Spleen (tissue), 7 donors: ENCODE data around the gene AGAP3.

Experiments used
- POLR2AphosphoS5 ChIP-seq, 3 donors: sonication (generic); formaldehyde crosslinking; IDR thresholded peaks; one replicate each; pipeline ENCODE4 v1.5.1; 2017; ENCODE audit warnings: antibody characterized with exemption in 3 of 3
- TF ChIP-seq, protein P1 (sequence below), 11 experiments: fragments of 200-600 bp in 7 of 11; fragments of 450-650 bp in 4 of 11; sonication (generic) in 4 of 11; IDR thresholded peaks in 8 of 11; conservative IDR thresholded peaks in 3 of 11; 1 replicate in 7 of 11; 2 replicates in 4 of 11; pipeline versions ENCODE4 v1.4.0 to v1.8.0; 2016 to 2021; ENCODE audit warnings: antibody characterized with exemption in 11 of 11, inconsistent platforms in 4 of 11, mild to moderate bottlenecking in 1 of 11
- donor health status: DM: no; HTN: no; CAD: no; lungs with moderate emphysema.
- donor health status: DM: no; HTN: no; CAD: no.
- donor health status: DM: no; HTN: no; CAD: no.

DNA sequence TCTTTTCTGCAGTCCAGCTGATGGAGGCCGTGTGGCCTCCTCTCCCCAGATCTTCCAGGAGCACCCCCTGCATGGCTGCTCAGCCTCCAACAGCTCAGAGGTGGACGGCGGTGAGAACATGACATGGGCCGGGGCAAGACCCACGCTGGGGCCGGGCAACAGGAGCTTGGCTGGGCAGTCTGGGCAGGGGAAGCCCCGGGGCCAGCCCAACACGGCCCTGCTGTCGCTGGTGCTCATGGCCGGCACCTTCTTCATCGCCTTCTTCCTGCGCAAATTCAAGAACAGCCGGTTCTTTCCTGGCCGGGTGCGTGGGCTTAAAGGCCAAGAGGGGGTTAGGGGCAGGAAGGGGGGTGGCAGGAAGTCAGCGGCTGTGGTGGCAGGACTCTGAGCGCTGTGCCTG is 12.3 kb upstream of the AGAP3 start:
- TF ChIP-seq, protein P1, sequence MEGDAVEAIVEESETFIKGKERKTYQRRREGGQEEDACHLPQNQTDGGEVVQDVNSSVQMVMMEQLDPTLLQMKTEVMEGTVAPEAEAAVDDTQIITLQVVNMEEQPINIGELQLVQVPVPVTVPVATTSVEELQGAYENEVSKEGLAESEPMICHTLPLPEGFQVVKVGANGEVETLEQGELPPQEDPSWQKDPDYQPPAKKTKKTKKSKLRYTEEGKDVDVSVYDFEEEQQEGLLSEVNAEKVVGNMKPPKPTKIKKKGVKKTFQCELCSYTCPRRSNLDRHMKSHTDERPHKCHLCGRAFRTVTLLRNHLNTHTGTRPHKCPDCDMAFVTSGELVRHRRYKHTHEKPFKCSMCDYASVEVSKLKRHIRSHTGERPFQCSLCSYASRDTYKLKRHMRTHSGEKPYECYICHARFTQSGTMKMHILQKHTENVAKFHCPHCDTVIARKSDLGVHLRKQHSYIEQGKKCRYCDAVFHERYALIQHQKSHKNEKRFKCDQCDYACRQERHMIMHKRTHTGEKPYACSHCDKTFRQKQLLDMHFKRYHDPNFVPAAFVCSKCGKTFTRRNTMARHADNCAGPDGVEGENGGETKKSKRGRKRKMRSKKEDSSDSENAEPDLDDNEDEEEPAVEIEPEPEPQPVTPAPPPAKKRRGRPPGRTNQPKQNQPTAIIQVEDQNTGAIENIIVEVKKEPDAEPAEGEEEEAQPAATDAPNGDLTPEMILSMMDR (IDR thresholded peaks at IDR 0.05 in 8 of 11, conservative IDR thresholded peaks at IDR 0.05 in 3 of 11), result no peak
- TF ChIP-seq POLR2AphosphoS5 (IDR thresholded peaks at IDR 0.05), result peak in 1 of 3 donors; percentile 32
